ENCODE measurements around the gene ZNF784.

Gene ZNF784, protein sequence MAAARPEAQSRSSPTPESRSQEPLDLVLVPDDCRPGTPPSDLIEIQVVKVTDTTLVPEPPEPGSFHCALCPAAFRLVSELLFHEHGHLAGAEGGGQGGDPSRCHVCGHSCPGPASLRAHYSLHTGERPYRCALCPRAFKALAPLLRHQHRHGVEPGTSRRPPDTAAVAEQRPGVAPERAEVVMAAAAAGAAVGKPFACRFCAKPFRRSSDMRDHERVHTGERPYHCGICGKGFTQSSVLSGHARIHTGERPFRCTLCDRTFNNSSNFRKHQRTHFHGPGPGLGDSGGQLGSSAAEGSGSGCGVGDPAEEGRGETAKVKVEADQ

DNA sequence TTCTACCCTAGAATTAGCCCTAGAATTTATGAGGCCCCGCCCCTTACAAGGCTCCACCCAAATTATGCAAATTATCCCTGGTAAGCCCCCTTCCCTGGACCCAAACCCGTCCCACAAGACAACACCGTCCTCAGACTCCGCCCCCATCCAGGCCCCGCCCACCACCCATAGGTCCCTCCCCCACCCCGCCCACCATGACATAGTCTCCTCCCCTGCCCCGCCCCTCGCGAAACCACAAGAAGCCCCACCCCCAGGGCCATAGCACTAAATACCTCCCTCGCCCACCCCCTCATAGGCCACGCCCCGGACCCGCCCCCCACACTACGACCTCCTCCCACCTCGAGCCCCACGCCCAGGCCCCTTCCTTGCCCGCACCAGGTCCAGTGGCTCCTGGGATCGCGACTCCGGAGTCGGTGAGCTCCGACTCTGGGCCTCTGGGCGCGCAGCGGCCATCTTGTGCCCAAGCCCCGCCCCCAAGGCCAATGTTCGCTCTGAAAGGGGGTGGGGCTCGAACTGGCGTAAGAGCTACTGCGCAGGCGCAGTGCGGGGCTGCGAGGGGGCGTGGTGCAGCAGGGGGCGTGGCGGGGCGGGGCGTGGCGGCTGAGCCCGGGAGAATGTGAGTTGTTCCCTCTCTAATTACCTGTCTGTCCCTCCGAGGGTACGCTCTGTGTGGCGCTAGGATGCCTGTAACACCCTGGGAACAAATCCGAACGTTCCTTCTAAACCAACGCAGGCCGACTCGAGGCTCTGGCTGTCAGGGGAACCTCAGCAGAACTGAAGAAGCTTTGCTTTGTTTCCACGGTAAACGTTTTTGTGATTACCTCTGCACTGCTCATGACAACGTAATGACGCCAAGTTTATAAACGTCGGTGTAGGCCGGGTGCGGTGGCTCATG lies at the start of gene ZNF784:
Gene ZNF784, minus strand, starts transcription at position 458 of the 895 bp plus-strand sequence. Its CDS starts 5 bp downstream, at position 453.
- in situ Hi-C loops (cut with MboI; ENCODE audit: low sequenced_read_pairs), result loop anchor here (10.0 kb wide), 1 partner anchor 110 kb away; no protein-coding TSS in a partner anchor

GRCh38 chr19:55673889-55674288 lies 49.5 kb upstream of the ZNF784 start:
- in situ Hi-C loops (cut with MboI; ENCODE audit: low sequenced_read_pairs), result no loop called here

GRCh38 chr19:55673465-55673864 lies 49.1 kb upstream of the ZNF784 start:
- in situ Hi-C loops (cut with MboI; ENCODE audit: low sequenced_read_pairs), result no loop called here

DNA sequence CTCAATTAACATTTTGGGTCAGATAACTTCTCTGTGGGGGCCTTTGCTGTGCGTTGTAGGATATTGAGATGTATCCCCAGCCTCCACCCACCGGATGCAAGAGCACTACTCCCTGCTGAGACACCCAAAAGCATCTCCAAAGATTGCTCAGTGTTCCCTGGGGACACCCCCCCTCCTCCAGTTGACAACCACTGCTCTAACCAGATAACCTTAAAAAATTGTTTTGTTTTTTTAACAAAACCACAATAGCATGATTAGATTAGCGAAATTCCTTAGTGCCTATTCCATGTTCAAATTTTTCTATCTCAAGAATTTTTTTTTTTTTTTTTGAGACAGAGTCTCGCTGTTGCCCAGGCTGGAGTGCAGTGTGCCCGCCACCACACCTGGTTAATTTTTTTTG lies 48.1 kb upstream of the ZNF784 start:
- in situ Hi-C loops (cut with MboI; ENCODE audit: low sequenced_read_pairs), result no loop called here

- in situ Hi-C loops (cut with MboI; ENCODE audit: low sequenced_read_pairs), result no loop called here
These were observed 46.6 kb upstream of the ZNF784 start for GRCh38 chr19:55671054-55671378.

DNA sequence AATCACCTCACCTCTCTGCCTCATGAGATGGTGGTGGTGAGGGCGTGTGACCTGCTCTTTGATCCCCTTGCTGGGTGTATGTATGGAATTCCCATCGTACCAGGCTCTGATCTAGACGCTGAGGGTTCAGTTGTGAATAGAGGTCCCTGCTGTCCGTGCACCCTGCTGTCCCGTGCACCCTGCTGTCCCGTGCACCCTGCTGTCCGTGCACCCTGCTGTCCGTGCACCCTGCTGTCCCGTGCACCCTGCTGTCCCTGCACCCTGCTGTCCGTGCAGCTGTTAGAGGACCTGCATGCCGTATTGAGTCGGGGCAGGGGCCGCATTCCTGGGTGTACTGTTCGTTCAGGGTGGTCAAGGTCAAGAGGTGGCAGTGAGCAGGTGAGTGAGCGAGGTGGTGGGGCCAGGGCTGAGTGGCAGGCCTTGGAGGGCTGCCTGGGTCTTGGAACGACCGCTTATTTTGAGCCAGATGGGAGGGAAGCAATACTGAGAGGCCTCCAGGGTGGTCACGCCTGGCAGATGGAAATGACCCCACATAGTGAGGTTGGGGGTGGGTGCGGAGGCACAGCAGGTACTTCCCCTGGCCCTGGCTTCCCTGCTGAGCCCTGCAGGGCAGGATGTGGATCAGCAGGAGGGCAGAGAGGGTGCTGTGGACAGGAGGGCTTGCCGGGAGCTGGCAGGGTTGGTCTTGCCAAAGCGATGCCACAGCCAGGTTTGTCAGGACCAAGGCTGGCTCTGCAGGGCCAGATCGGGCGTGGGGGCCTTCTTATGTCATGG lies 46.1 kb upstream of the ZNF784 start:
- in situ Hi-C loops (cut with MboI; ENCODE audit: low sequenced_read_pairs), result no loop called here

- in situ Hi-C loops (cut with MboI; ENCODE audit: low sequenced_read_pairs), result no loop called here
These were observed 45.3 kb upstream of the ZNF784 start for GRCh38 chr19:55669418-55670279.

DNA sequence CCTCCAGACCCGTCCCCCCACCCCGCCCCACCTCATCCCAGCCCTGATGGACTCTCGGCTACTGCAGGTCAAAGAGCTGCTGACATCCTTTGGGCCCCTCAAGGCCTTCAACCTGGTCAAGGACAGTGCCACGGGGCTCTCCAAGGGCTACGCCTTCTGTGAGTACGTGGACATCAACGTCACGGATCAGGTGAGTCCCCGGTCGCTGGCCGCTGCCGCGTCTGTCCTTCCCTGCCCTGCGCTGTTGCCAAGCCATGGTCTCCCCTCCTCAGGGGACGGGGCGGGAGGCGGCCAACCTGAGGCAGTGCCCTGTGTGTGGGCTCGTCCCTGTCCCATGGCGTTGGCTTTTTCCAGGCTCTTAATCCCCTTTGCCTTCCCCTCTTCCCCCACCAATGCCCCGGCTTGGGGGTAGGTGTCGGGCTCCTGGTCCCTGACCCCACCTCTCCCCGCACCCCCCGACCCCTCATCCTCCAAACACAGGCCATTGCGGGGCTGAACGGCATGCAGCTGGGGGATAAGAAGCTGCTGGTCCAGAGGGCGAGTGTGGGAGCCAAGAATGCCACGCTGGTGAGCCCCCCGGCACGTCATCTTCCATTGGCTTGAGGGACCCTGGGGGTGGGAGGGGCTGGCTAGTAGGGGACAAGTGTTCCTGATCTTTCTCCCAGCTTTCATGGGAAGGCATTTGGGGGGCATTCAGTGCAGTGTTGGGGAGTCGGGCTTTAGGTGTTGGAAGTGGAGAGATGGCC lies 44.4 kb upstream of the ZNF784 start:
- in situ Hi-C loops (cut with MboI; ENCODE audit: low sequenced_read_pairs), result no loop called here

- in situ Hi-C loops (cut with MboI; ENCODE audit: low sequenced_read_pairs), result no loop called here
These were observed 43.6 kb upstream of the ZNF784 start for GRCh38 chr19:55667958-55668357.

- in situ Hi-C loops (cut with MboI; ENCODE audit: low sequenced_read_pairs), result no loop called here
These were observed 43.1 kb upstream of the ZNF784 start for GRCh38 chr19:55667511-55667910.

DNA sequence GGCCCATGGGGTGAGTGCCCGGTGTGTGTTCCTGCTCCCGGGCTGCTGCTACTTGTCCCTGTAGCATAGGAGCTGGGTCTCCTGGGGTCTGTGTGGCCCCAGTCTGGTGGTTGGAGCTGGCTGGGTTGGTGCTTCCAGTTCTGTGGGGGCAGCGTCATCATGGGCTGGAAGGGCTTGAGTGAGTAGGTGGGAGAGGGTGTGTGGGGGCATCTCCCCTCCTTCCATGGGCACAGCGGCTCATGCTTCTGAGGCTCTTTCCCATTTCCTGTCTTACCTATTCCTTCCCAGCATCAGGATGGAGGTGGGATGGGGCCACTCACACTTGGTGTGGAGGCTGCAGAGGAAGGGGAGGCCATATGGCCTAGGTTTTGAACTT lies 42.6 kb upstream of the ZNF784 start:
- in situ Hi-C loops (cut with MboI; ENCODE audit: low sequenced_read_pairs), result no loop called here

DNA sequence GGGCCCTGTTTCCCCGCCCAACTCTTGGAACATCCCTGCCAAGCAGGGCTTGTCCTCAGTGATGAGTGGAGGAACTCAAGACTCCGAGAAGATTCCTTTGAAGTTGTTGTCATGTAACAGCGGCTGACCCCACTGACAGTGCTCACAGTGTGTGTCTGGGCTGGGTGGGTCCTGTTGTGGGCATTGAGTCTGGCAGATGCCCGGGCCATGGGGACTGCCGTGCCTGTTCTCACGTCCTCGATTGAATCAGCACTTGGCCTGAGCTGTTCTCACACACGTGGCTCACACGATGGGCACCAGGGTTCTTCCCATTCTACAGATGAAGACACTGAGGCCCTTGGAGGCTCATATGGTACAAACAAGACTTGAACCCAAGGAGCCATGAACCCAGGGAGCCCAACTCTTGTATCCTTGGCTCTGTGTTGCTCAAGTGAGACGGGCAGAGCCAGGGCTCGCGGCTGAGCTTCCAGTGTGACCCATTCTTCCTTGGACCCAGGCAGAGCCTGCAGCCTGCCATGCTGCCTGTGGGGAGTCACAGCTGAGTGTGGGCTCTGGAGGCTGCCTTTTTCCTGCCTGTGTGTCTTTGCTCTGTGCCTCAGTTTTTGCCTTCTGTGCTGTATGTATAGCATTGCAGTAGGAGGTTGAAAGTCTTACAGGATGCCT lies 42.1 kb upstream of the ZNF784 start:
- in situ Hi-C loops (cut with MboI; ENCODE audit: low sequenced_read_pairs), result no loop called here

- in situ Hi-C loops (cut with MboI; ENCODE audit: low sequenced_read_pairs), result no loop called here
These were observed 39.6 kb upstream of the ZNF784 start for GRCh38 chr19:55663846-55664536.

GRCh38 chr19:55661826-55662225 lies 37.5 kb upstream of the ZNF784 start:
- in situ Hi-C loops (cut with MboI; ENCODE audit: low sequenced_read_pairs), result no loop called here

DNA sequence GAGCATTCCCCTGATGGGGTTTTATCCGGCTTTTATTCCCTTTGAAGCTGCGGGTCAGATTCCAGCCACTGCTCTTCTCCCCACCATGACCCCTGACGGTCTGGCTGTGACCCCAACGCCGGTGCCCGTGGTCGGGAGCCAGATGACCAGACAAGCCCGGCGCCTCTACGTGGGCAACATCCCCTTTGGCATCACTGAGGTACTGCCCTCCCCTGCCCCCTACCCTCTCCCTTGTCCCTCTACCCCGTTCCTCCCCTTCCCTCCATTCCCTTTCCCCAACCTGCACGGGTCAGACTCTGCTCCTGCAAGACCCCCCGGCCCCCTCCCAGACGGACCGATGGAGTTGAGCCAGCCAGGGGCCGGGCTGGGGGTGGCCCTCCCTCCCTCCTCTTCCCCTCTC lies 36.6 kb upstream of the ZNF784 start:
- in situ Hi-C loops (cut with MboI; ENCODE audit: low sequenced_read_pairs), result no loop called here

DNA sequence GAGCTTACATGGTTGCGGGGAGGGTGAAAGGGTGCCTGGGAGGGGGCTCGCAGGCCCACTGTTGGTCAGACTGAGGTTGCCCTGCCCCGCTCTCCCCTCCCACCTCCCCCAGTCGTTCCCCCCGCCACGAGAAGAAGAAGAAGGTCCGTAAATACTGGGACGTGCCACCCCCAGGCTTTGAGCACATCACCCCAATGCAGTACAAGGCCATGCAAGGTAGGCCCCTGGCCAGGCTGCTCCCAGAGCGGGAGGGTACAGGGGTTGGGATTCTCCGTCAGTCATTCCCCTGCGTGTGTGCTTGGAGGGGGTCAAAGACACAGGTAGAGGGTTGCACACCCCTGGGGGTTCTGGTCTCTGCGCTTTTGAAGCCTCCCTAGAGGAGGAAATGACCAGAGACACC lies 36.0 kb upstream of the ZNF784 start:
- in situ Hi-C loops (cut with MboI; ENCODE audit: low sequenced_read_pairs), result no loop called here

DNA sequence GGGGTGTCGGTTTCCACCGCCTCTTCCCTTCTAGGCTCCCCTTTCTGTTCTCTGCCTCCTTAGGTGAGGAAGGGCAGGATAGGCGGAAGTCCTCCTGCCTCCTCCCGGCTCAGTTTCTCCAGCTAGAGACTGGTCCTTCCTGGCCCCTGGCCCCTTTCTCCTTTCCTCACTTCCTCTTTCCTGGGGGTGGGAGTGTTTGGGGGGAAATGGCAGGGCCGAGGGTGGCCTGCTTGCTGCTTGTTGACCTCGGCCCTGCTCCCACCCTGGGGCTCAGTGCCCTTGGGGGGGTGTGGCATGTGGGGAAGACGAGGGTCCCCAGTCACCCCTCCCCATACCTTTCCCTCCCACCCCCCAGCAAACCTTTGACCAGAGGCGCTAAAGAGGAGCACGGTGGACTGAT lies 35.5 kb upstream of the ZNF784 start:
- in situ Hi-C loops (cut with MboI; ENCODE audit: low sequenced_read_pairs), result no loop called here

- in situ Hi-C loops (cut with MboI; ENCODE audit: low sequenced_read_pairs), result no loop called here
These were observed 34.6 kb upstream of the ZNF784 start for GRCh38 chr19:55658846-55659459.
